DMS153 treated with DMSO at 0.1 percent for 48 hours (cell line): ENCODE data around the gene FLYWCH2.
A peak's percentile ranks its signal among the peaks of the same experiment; 100 is the strongest.

Experiments
- DNase-seq: peaks from one replicate; lab custom pipeline; 2025; ENCODE audit not compliant: unreplicated experiment; lab: John Stamatoyannopoulos, UW

Gene FLYWCH2

DNA sequence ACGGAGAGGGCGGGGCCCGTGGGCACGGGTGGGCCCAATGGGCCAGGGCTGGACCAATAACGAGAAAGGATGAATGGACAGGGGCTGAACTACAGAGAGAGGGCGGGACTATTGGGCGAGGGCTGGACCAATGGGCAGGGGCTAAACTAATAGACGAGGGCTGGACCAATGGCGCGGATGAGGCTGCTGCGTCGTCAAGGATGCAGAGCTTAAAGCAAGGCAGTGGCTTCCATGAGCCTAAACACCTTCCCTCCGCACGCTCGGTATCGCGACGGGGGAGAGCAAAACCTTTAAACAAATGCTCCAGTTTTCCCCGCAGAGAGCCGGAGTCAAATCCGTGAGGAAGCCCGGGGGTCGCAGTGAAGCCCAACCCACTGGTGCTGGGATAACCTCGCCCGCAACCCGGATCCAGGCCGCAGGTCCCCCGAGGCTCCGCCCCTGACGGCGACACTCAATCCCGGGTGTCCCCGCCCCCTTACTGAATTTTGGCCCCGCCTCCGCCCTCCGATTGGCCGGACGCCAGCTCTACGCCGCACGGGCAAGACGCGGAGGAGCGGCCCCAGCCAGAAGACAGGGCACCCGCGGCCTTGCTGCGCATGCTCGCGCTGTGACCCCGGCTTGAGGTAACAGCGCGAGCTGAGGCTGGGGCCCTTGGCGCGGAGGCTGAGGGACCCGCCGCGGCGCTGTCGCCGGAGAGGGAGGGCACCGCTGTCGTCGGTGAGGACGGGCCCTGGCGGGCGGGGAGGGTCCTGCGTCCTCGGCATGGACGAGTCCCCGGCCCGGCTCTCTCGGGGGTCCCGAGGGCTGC is at the start of gene FLYWCH2:
FLYWCH2 (plus strand) TSS at position 566 of the 808 bp plus-strand sequence. CDS start 13,235 bp downstream, outside the sequence.
- peak; percentile 92 for DNase-seq

DNA sequence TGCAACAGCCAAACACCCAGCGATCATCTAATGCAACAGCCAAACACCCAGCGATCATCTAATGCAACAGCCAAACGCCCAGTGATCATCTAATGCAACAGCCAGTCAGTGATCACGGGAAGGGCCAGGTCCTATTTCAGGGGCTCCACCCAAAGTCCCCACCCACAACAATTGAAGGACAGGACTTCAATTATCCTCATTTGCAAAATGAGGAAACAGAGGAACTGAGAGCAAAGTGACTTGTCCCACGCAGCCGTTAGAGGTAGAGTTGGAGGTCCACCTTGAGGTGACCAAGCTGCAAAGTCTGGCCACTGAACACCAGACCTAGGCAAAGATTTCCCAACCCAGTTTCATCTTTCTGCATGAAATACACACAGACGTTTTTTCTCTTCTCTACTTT is 49.2 kb upstream of the FLYWCH2 start:
- DNase-seq, result no peak

GRCh38 chr16:2834968-2835367 is 48.0 kb upstream of the FLYWCH2 start:
- no peak for DNase-seq

GRCh38 chr16:2835638-2836493 is 47.1 kb upstream of the FLYWCH2 start:
- no peak for DNase-seq

DNA sequence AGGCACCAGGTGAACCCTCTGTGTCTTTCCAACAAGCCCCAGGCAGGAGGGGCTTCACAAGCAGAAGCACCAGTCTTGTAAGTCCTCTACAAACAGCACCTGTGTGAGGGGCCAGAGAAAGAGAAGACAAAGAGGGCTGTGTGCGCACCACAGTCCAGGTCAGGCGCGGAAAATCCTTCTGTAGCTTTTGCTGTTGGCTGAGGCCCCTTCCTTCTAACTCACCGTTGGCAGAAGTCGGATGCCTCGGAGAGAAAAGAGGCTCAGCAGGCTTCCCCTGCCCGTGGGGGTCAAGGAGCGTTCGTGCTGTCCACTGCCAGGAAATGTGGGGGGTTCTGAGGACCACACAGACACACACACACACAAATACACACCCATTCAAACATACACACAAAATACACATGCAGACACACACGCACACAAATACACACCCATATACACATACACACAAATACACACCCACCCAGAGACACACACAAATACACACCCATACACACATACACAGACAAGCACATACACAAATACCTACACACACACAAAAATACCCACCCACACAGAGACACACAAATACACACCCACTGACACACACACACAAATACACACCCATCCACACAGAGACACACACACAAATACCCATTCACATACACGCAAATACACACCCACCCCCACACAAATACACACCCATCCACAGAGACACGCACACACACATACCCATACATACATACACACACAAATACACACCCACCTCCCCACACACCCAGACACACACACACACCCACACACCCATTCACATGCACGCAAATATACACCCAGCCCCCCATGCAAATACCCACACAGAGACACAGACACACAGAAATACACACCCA is 46.1 kb upstream of the FLYWCH2 start:
- no peak for DNase-seq

DNA sequence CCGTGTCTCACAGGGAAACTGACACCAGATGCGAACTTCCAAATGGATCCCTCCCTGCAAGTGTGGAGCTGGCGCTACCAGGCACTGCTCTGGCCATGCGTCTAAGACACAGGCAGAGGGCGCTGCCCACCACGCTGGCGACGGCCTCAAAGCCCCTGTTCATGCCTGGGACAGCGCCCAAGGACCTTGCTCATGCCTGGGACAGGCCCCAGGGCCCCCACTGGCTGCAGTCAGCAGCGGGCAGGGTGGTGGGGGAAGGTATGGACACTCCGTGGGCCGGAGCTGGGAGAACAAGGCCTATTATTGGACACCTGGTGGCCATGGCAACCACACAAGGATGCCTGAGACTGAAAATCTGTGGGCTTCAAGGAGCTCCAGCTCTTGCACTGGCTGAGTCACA is 44.1 kb upstream of the FLYWCH2 start:
- no peak for DNase-seq

- DNase-seq, result no peak
Measured at GRCh38 chr16:2839650-2840450, 43.2 kb upstream of the FLYWCH2 start.

GRCh38 chr16:2840914-2841313 is 42.1 kb upstream of the FLYWCH2 start:
- no peak for DNase-seq

DNA sequence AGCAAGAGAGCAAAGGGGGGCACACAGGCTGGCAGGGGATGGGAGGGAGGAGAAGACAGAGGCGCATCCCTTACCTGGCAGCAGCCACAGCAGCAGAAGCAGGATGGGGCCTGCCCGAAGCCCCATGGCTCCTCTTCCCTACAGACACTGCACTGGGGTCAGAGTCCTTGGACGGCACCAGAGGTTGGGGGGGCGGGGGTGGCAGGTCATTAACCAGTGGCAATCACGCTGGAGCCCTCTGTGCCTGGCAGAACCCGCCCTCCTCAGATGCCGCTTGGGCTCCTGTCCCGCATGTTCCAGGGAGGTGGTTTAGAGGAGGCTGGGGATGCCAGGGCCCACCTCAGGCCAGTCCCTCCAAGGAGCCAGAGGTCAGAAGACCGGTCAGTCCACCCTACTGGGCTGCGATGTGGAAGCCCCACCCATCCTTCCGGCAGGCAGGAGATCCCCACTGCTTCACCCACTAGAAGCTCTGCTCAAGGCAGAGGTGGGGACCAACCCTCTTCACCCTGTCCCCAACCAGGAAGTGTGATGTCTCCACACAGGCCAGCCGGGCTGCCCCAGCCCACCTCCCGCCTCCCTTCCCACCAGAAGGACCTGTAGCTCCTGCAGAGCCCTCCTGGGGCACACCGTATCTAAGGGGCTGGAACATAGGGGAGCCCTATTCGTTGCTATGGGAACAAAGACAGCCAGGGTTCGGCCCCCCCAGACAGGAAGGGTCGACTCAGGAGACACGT is 41.2 kb upstream of the FLYWCH2 start:
- DNase-seq, result no peak

GRCh38 chr16:2842340-2843000 is 40.5 kb upstream of the FLYWCH2 start:
- no peak for DNase-seq

- no peak for DNase-seq
Measured at GRCh38 chr16:2843526-2843925, 39.5 kb upstream of the FLYWCH2 start.

DNA sequence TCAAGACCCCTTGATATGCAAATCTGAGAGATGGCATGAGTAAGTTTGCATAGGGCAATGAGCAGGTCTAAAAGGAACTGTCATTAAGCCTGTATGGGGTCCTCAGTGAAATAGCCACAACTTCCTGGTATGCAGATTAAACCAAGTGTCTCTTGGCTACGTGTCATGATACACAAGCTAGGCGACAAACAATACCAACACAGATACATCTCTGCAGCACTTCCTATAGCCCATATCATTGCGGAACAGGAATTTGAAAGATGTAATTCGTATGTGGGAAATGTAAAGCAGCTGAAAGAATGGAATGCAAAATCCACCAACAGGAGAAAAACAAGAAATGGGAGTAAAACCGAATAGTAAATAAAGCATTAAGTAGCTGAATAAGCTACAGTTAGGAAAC is 37.9 kb upstream of the FLYWCH2 start:
- DNase-seq, result no peak

- no peak for DNase-seq
Measured at GRCh38 chr16:2846511-2847310, 36.3 kb upstream of the FLYWCH2 start.

GRCh38 chr16:2848933-2849725 is 33.9 kb upstream of the FLYWCH2 start:
- no peak for DNase-seq

DNA sequence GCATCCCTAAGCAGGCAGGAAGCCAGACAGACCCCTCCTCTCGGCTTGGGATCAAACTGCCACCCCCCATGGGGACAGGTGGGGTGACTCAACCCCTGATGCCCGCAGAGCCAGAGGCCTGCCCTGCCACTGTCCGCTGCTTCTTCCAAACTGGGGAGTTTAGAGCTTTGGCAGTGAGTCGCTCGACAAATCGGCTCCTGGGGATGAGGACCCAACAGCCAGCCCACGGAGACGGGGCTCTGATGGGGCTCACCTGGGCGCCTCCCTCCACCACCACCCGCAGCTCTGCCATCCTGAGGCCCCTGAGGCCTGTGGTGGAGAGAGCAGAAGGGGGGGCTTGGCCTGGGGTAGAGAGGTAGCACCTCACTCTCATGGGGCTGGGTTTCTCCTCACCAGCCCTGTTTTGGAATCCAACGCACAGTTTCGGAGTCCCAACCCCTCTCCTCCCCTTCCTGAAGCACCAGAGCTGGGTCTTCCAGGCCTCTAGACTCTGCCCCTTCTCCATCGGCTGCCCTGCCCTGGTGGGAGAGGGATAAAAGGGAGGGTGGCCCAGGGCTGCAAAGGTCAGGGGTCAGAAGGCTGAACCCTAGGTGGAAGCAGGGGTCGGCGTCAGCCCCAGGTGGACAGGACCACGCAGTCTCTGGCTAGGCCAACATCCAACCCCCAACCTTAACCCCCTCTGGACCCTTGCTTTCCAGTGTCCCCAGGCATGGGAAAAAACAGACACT is 30.8 kb upstream of the FLYWCH2 start:
- no peak for DNase-seq

- DNase-seq, result no peak
Measured at GRCh38 chr16:2852731-2853507, 30.1 kb upstream of the FLYWCH2 start.
